ENCODE results near the gene CYTH3.

- TF ChIP-seq FOXM1 (IDR thresholded peaks at IDR 0.05; ENCODE audit: borderline replicate concordance, low read depth) (no peak), EP300 (IDR thresholded peaks at IDR 0.05; ENCODE audit: borderline replicate concordance) (no peak), NFIC (IDR thresholded peaks at IDR 0.05) (no peak), CREB1 (IDR thresholded peaks at IDR 0.05; ENCODE audit: low read depth) (no peak), TAF1 (IDR thresholded peaks at IDR 0.05; ENCODE audit: low read depth) (no peak), MAX (IDR thresholded peaks at IDR 0.05) (no peak), EGR1 (IDR thresholded peaks at IDR 0.05) (no peak), REST (IDR thresholded peaks at IDR 0.05; ENCODE audit: low read depth) (no peak)
Measured at GRCh38 chr7:6210621-6211372, 61.6 kb downstream of the CYTH3 start.

Data from Ishikawa (cell line).